Stomach (tissue), 9 donors: ENCODE data around the gene TIMM10B. TPM values are rescaled to one million over a fixed set of nuclear protein-coding genes. Genes with fewer than 3 reads are reported as not detected.

Experiments used
- DNase-seq, 2 donors: peaks; one replicate each; pipeline versions ENCODE4 v3.0.0 to v3.0.0-alpha.2; 2013 to 2019
- H3K27ac ChIP-seq, 5 donors: fragments of 200-600 bp in 4 of 5; sonication (generic) in 4 of 5; one replicate each; pipeline ENCODE4 v1.5.1; 2013 to 2019; ENCODE audit warnings: mild to moderate bottlenecking in 1 of 5, moderate library complexity in 1 of 5
- H3K27me3 ChIP-seq, 3 donors: fragments of 200-600 bp; sonication (generic); one replicate each; pipeline ENCODE4 v1.5.1; 2017 to 2019; ENCODE audit warnings: mixed run types in 1 of 3
- H3K36me3 ChIP-seq, 4 donors: fragments of 200-600 bp; sonication (generic); 1 replicate in 3 of 4; 2 replicates in 1 of 4; pipeline ENCODE4 v1.5.1; 2016 to 2019
- H3K4me1 ChIP-seq, 4 donors: fragments of 200-600 bp; sonication (generic); one replicate each; pipeline ENCODE4 v1.5.1; 2016 to 2019
- H3K4me3 ChIP-seq, 4 donors: fragments of 200-600 bp; sonication (generic) in 3 of 4; one replicate each; pipeline ENCODE4 v1.5.1; 2016 to 2019; ENCODE audit warnings: mild to moderate bottlenecking in 1 of 4
- H3K9me3 ChIP-seq, 4 donors: fragments of 200-600 bp; sonication (generic); one replicate each; pipeline ENCODE4 v1.5.1; 2016 to 2019
- EP300 ChIP-seq: sonication (generic); formaldehyde crosslinking; IDR thresholded peaks from one replicate; pipeline ENCODE4 v1.6.1; 2017; ENCODE audit warnings: antibody characterized with exemption
- POLR2A ChIP-seq, 4 donors: fragments of 450-650 bp; IDR thresholded peaks; one replicate each; pipeline ENCODE4 v1.6.1; 2016; ENCODE audit warnings: antibody characterized with exemption in 4 of 4, control low read depth in 2 of 4, mild to moderate bottlenecking in 1 of 4, moderate library complexity in 1 of 4
- POLR2AphosphoS5 ChIP-seq, 3 donors: sonication (generic); formaldehyde crosslinking; IDR thresholded peaks; one replicate each; pipeline ENCODE4 v1.6.1; 2016; ENCODE audit warnings: antibody characterized with exemption in 3 of 3
- WGBS, 5 donors: extraction: QIAGEN DNeasy Blood & Tissue Kit in 3 of 5; methylation state at CpG; one replicate each; pipeline versions ENCODE4 v1.1.5 to v1.1.7; 2013 to 2018; 5-methylcytosine and 5-hydroxymethylcytosine counted together
- intact Hi-C: fragments of 100-400 bp; cut with DNase I; formaldehyde crosslinking; loops from one replicate; pipeline ENCODE4 v1.15.1; 2023; ENCODE audit warnings: low total_unique reads
- polyA plus RNA-seq, 3 donors: library from polyadenylated mRNA; stranded (reverse); fragments of 200-250 nt; gene quantifications; one replicate each; pipeline ENCODE4 v1.2.3, GENCODE V29; 2013
- total RNA-seq, 5 donors: library from RNA; depleted of rRNA; stranded (reverse); fragments of >200 nt; gene quantifications; one replicate each; pipeline versions ENCODE4 v1.1.0 to v1.2.3, GENCODE V29; 2014 to 2016
- TF ChIP-seq, protein P1 (sequence below), 7 experiments: fragments of 450-650 bp in 4 of 7; fragments of 200-600 bp in 3 of 7; sonication (generic) in 3 of 7; IDR thresholded peaks; one replicate each; pipeline ENCODE4 v1.5.1; 2016 to 2019; ENCODE audit warnings: antibody characterized with exemption in 7 of 7, control low read depth in 2 of 7, mild to moderate bottlenecking in 1 of 7
- donor health status: healthy with polysubstance abuse.
- donor health status: Bipolar disorder and iron deficiency.
- donor health status: healthy.

Gene TIMM10B
- total and polyA plus RNA-seq, 8 donors, result 9.3 to 103 (median 25.6) TPM

DNA sequence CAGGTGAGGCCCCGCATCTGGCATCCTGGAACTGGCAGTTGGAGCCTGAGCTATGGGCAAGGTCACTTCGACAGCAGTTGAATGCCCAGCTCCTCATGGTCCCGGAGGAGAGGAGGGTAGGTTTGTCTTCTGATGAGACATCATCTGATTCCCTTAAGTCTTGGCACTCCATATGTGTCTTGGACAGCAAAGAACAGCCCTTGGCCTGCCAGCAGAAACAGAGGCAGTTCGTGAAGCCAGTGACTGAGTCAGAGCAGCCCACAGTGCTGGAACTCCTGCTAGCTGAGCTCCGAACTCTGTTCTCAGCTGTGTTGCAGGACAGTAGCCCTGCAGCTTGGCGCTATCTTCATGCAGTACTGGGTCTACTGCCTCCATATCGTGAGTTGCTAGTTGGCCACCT, 16.8 kb downstream of the TIMM10B start:
- intact Hi-C loops, result no loop called here
- Histone ChIP-seq H3K36me3 (peaks cover 0 to 42% (median 40%) of the 10 kb centered on the region in 4 donors), H3K4me1 (peaks cover 0 to 24% (median 13%) of the 10 kb centered on the region in 4 donors), H3K4me3 (no peak overlapping the region), H3K27ac (peak overlapping the region in 2 of 5 donors; percentile 2 to 67), H3K27me3 (no peaks in the 10 kb centered on the region), H3K9me3 (no peaks in the 10 kb centered on the region)
- 48 to 81% (median 78%) methylated on average over 7 of the region's 7 CpGs for WGBS, 5 donors
- DNase-seq, result no peak
- no peak for TF ChIP-seq EP300
- peak in 1 of 3 donors; percentile 23 for TF ChIP-seq POLR2AphosphoS5 (IDR thresholded peaks at IDR 0.05)
- TF ChIP-seq, protein P1, sequence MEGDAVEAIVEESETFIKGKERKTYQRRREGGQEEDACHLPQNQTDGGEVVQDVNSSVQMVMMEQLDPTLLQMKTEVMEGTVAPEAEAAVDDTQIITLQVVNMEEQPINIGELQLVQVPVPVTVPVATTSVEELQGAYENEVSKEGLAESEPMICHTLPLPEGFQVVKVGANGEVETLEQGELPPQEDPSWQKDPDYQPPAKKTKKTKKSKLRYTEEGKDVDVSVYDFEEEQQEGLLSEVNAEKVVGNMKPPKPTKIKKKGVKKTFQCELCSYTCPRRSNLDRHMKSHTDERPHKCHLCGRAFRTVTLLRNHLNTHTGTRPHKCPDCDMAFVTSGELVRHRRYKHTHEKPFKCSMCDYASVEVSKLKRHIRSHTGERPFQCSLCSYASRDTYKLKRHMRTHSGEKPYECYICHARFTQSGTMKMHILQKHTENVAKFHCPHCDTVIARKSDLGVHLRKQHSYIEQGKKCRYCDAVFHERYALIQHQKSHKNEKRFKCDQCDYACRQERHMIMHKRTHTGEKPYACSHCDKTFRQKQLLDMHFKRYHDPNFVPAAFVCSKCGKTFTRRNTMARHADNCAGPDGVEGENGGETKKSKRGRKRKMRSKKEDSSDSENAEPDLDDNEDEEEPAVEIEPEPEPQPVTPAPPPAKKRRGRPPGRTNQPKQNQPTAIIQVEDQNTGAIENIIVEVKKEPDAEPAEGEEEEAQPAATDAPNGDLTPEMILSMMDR (IDR thresholded peaks at IDR 0.05), result no peak
- no peak for TF ChIP-seq POLR2A (IDR thresholded peaks at IDR 0.05)

DNA sequence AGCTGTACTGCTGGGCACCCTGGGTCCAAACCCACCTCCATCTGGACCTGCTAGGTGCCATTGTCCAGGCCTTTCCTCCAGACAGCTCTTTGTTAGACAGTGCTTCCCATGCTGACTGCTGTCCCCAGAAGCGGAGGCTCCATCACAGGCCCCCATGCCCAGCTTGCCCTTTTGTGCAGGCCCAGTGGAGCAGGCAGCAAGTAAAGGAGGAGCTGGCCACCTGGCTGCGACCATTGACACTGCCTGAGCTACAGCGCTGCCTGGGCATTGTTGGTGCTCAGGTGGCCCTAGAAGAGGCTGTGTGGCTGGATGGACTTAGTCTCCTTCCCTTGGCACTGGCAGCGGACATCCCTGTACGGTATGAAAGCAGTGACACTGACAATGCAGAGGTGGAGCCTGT, 17.2 kb downstream of the TIMM10B start:
- TF ChIP-seq POLR2A (IDR thresholded peaks at IDR 0.05) (no peak), EP300 (no peak), POLR2AphosphoS5 (IDR thresholded peaks at IDR 0.05) (no peak)
- TF ChIP-seq, protein P1 (IDR thresholded peaks at IDR 0.05), result no peak
- no peak for DNase-seq
- intact Hi-C loops, result no loop called here
- 80 to 93% (median 89%) methylated on average over 5 of the region's 5 CpGs for WGBS, 5 donors
- Histone ChIP-seq H3K27ac (peak overlapping the region in 1 of 5 donors; percentile 67), H3K9me3 (no peaks in the 10 kb centered on the region), H3K27me3 (no peaks in the 10 kb centered on the region), H3K36me3 (peaks cover 0 to 42% (median 40%) of the 10 kb centered on the region in 4 donors), H3K4me3 (no peak overlapping the region), H3K4me1 (peaks cover 0 to 24% (median 13%) of the 10 kb centered on the region in 4 donors)

DNA sequence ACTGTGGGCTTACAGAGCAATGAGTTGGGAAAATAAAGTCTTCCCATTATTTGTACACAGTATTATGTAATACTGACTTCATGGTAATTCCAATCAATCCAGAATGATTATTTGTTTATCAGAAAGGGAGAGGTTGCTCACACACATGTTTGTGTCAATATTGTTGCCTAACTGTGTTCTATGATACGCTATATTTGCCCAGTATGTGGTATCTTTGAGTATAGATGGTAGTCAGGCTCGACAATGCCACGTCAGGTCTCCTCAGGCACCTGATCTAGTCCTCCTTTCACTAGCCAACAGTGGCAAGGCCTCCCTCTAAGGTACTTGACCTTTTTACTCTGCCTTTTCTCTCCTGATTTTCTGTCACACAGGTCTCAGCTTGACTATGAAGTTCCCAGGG, 21.1 kb downstream of the TIMM10B start:
- no peak for DNase-seq
- no peak for TF ChIP-seq POLR2A (IDR thresholded peaks at IDR 0.05)
- TF ChIP-seq POLR2AphosphoS5 (IDR thresholded peaks at IDR 0.05), result no peak
- no peak for TF ChIP-seq EP300
- TF ChIP-seq, protein P1 (IDR thresholded peaks at IDR 0.05), result no peak
- no peaks in the 10 kb centered on the region for H3K9me3 ChIP-seq
- no peak overlapping the region for H3K4me3 ChIP-seq
- peaks cover 0 to 44% (median 38%) of the 10 kb centered on the region in 4 donors for H3K36me3 ChIP-seq
- peaks cover 0 to 17% (median 10%) of the 10 kb centered on the region in 4 donors for H3K4me1 ChIP-seq
- 87 to 95% (median 92%) methylated on average over 3 of the region's 3 CpGs for WGBS, 5 donors
- H3K27me3 ChIP-seq, result no peaks in the 10 kb centered on the region
- intact Hi-C loops, result loop anchor here (10.0 kb wide), 1 partner anchor 128 kb away; no protein-coding TSS in a partner anchor
- no peak overlapping the region for H3K27ac ChIP-seq

DNA sequence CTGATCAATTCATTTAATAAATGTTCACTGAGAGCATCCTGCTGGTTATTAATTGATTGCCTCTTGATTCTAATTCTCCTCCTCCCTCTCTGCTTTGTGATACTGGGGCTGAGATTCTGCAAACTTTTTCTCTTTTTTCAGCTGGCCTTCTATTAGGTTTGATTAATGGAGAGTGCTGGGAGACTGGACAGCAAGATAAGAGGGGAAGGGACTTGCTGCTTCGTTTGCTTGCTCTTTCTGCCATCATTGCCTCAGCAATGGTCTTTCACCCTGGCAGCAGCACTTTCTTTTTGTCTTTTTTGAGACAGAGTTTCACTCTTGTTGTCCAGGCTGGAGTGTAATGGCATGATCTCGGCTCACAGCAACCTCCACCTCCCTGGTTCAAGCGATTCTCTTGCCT, 22.9 kb downstream of the TIMM10B start:
- Histone ChIP-seq H3K36me3 (peaks cover 0 to 36% (median 32%) of the 10 kb centered on the region in 4 donors), H3K9me3 (no peaks in the 10 kb centered on the region), H3K27ac (no peak overlapping the region), H3K4me3 (no peak overlapping the region), H3K4me1 (no peaks in the 10 kb centered on the region), H3K27me3 (no peaks in the 10 kb centered on the region)
- TF ChIP-seq POLR2A (IDR thresholded peaks at IDR 0.05) (no peak), EP300 (no peak), POLR2AphosphoS5 (IDR thresholded peaks at IDR 0.05) (no peak)
- TF ChIP-seq, protein P1 (IDR thresholded peaks at IDR 0.05), result no peak
- intact Hi-C loops, result loop anchor here (10.0 kb wide), 1 partner anchor 129 kb away; no protein-coding TSS in a partner anchor
- DNase-seq, result no peak
- WGBS, 5 donors, result 75 to 84% (median 77%) methylated on average over 3 of the region's 3 CpGs
